GM18951 (cell line): Measurements from ENCODE around the gene ROR2.

Experiments used
- POLR2A ChIP-seq: IDR thresholded peaks from 4 replicates; pipeline ENCODE4 v1.6.1; 2011; ENCODE audit warnings: mild to moderate bottlenecking; ENCODE audit not compliant: insufficient read length, insufficient read depth; ENCODE audit errors: extremely low read depth
- in situ Hi-C: fragments of 300-500 bp; cut with MboI; formaldehyde crosslinking; loops from one replicate; pipeline ENCODE4 v1.12.0; 2022; ENCODE audit warnings: low sequenced_read_pairs, mixed read lengths, inconsistent platforms; ENCODE audit not compliant: unreplicated experiment

Gene ROR2

GRCh38 chr9:91944711-91945110, 5.3 kb downstream of the ROR2 start:
- no peak for TF ChIP-seq POLR2A
- in situ Hi-C loops = no loop called here

DNA sequence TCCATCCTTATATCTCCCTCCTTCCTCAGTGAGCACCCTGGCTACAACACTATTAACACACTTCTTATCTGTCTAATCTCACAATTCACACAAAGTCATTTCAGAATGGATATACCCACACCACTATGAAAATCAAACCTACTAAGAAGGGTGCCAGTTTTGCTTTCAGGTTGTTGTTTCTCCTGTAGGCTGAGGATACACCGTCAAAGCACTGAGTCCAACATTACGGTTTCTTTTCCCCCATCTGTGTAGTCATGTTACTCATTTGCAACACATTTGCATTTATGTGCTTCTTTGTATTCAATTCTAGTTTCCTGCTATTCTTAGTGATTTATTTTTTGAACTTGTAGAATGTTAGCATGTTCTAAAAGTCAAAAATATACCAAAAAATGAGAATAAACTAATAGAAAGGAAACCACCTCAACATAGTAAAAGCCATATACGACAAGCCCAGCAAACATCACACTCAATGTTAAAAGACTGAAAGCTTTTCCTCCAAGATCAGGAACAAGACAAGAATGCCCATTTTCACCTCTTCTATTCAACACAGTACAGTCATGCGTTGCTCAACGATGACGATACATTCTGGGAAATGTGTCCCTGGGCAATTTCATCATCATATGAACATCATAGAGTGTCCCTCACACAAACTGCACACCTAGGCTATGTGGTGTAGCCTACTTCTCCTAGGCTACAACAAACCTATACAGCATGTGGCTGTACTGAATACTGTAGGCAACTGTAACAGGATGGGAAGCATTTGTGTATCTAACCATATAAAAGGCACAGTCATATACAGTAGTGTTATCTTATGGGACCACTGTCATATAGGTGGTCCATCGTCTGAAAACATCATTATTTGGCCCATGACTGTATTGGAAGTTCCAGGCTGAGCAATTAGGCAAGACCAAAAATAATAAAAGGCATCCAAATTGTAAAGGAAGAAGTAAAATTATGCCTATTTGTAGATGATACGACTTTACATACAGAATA, 6.3 kb downstream of the ROR2 start:
- TF ChIP-seq POLR2A = no peak
- in situ Hi-C loops = no loop called here

GRCh38 chr9:91942201-91942600, 7.8 kb downstream of the ROR2 start:
- TF ChIP-seq POLR2A = no peak

DNA sequence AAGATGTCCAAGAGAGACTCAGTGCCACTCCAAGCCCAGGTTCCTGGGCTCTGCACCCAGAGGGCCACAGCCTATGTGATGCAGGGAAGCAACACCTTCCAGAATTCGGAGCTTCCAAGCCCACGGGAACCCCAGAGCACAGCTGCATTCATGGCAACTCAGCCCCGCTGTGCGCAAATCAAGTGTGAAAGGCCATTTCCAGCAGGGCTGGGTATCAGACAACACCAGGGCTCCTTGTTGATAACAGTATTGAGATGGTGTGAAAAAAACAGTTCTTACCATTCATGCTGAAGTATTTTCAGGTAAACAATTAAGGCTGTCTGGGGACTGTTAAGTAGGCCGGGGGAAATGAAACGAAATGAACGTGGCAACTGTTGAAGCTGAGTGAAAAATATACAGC, 10.1 kb downstream of the ROR2 start:
- TF ChIP-seq POLR2A = no peak
- in situ Hi-C loops = no loop called here

More at GRCh38 chr9:91942201-91942600, 7.8 kb downstream of the ROR2 start:
- in situ Hi-C loops = no loop called here

- in situ Hi-C loops = no loop called here
Observed at GRCh38 chr9:91937727-91938126, 12.3 kb downstream of the ROR2 start.

DNA sequence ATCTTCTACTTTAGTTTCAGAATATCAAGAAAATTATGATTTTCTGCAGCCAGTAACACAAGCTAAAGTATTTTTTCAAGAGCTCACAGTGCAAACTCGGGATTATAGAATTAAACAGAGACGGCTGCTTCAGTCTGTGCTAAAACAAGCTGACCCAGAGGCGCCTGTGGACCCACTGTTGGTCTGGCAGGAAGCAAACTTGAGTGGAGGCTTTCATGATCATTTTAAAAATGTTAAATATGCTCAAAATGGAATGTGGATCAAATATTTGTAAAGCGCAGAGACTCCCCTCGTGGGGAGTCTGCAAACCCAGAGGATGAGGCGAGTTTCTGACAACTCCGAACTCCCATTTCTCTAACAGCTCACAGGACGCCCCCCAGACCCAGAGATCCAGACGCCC, 13.0 kb downstream of the ROR2 start:
- TF ChIP-seq POLR2A = no peak
- in situ Hi-C loops = no loop called here

More at GRCh38 chr9:91937727-91938126, 12.3 kb downstream of the ROR2 start:
- TF ChIP-seq POLR2A = no peak

DNA sequence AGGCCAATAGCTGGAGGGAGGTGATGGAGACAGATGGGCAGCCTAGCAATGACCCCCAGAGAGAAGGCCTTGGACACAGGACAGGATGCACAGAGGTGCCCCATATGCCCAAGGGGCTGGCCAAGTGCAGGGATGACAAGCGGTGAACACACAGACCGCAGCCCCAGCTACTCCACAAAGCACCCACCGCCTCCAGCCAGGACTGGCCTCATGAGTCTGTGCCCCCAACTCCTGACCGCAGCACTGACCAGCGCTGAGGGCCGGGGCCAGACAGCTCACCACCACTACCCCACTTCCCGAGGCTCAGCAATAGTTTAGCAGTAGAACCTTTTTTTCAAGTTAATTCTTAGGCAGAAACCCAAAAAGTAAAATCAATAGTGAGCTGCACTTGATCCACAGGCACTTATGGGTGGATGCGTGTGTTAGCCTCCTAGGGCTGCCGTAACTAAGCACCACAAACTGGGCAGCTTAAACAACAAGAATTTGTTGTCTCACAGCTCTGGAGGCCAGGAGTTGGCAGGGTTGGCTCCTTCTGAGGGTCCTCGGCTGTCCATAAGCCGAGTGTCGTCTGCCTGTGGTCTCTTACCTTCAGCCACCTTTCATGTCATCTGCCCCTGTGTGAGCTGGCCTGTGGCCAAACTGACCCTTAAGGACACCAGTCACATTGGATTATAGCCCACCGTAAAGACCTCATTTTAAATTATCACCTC, 14.1 kb downstream of the ROR2 start:
- in situ Hi-C loops = no loop called here
- no peak for TF ChIP-seq POLR2A

- TF ChIP-seq POLR2A = no peak
- in situ Hi-C loops = no loop called here
Observed at GRCh38 chr9:91935066-91935749, 14.8 kb downstream of the ROR2 start.

DNA sequence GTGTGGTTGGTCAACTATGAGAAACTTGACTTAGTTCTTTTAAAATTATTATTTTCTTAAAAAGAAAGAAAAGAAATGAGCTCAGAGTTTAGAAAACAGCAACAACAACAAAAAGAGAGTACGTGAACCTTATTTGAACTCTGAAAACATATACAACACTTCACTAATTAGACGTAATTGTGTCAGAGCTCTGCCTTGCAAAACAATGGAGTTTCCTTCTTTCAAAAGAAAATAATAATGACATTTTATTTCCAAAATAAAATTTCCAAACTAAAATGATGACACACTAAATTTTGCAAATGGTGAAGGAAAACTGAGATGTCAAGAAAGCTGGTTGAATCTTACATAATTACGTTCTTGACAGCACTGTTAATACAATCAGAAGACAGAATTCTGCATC, 15.4 kb downstream of the ROR2 start:
- TF ChIP-seq POLR2A = no peak

GRCh38 chr9:91933556-91934352, 16.3 kb downstream of the ROR2 start:
- in situ Hi-C loops = no loop called here
- TF ChIP-seq POLR2A = no peak

More for the DNA sequence above, 15.4 kb downstream of the ROR2 start:
- in situ Hi-C loops = no loop called here

GRCh38 chr9:91930475-91930874, 19.6 kb downstream of the ROR2 start:
- TF ChIP-seq POLR2A = no peak

GRCh38 chr9:91929331-91929730, 20.7 kb downstream of the ROR2 start:
- no peak for TF ChIP-seq POLR2A
- in situ Hi-C loops = no loop called here

More at GRCh38 chr9:91930475-91930874, 19.6 kb downstream of the ROR2 start:
- in situ Hi-C loops = no loop called here

GRCh38 chr9:91927922-91928510, 22.0 kb downstream of the ROR2 start:
- in situ Hi-C loops = no loop called here
- no peak for TF ChIP-seq POLR2A
